Measurements from ENCODE around the gene EFHC1. TPM values are rescaled to one million over a fixed set of nuclear protein-coding genes. Genes with fewer than 3 reads are reported as not detected.
A peak's percentile ranks its signal among the peaks of the same experiment; 100 is the strongest.

Gene EFHC1
- total and polyA plus RNA-seq, 3 donors from 2014 or later: 41.8 to 133 (median 62.9) TPM

GRCh38 chr6:52417675-52418111 lies 2.4 kb upstream of the EFHC1 start:
- no peak overlapping the region for H3K27ac ChIP-seq
- 75 to 84% methylated on average over 5 of the region's 5 CpGs for WGBS, 2 donors

GRCh38 chr6:52418606-52419005 lies 1.5 kb upstream of the EFHC1 start:
- Histone ChIP-seq H3K27ac (no peak overlapping the region), H3K27me3 (no peaks in the 10 kb centered on the region), H3K4me1 (no peaks in the 10 kb centered on the region), H3K36me3 (ENCODE audit: low read depth, missing control alignments) (no peaks in the 10 kb centered on the region), H3K4me3 (no peak overlapping the region), H3K9me3 (no peaks in the 10 kb centered on the region)
- 75 to 80% methylated on average over 2 of the region's 2 CpGs for WGBS, 2 donors
- no peak for DNase-seq
- intact Hi-C loops (cut with DNase I; ENCODE audit: low total_unique reads): loop anchor here (10.0 kb wide), 1 partner anchor 176 kb away; no protein-coding TSS in a partner anchor
- TF ChIP-seq, protein P1, sequence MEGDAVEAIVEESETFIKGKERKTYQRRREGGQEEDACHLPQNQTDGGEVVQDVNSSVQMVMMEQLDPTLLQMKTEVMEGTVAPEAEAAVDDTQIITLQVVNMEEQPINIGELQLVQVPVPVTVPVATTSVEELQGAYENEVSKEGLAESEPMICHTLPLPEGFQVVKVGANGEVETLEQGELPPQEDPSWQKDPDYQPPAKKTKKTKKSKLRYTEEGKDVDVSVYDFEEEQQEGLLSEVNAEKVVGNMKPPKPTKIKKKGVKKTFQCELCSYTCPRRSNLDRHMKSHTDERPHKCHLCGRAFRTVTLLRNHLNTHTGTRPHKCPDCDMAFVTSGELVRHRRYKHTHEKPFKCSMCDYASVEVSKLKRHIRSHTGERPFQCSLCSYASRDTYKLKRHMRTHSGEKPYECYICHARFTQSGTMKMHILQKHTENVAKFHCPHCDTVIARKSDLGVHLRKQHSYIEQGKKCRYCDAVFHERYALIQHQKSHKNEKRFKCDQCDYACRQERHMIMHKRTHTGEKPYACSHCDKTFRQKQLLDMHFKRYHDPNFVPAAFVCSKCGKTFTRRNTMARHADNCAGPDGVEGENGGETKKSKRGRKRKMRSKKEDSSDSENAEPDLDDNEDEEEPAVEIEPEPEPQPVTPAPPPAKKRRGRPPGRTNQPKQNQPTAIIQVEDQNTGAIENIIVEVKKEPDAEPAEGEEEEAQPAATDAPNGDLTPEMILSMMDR (IDR thresholded peaks at IDR 0.05): no peak
- TF ChIP-seq POLR2A (IDR thresholded peaks at IDR 0.05): no peak

More at GRCh38 chr6:52417675-52418111, 2.4 kb upstream of the EFHC1 start:
- TF ChIP-seq POLR2A (IDR thresholded peaks at IDR 0.05): no peak
- TF ChIP-seq, protein P1 (IDR thresholded peaks at IDR 0.05): no peak
- no peaks in the 10 kb centered on the region for H3K9me3 ChIP-seq
- no peaks in the 10 kb centered on the region for H3K27me3 ChIP-seq
- DNase-seq: no peak
- no peaks in the 10 kb centered on the region for H3K36me3 ChIP-seq (ENCODE audit: low read depth, missing control alignments)
- intact Hi-C loops (cut with DNase I; ENCODE audit: low total_unique reads): loop anchor here (2.0 to 10.0 kb wide), 2 partner anchors 177 to 243 kb away; no protein-coding TSS in a partner anchor
- no peak overlapping the region for H3K4me3 ChIP-seq
- H3K4me1 ChIP-seq: no peaks in the 10 kb centered on the region

- H3K4me1 ChIP-seq: no peaks in the 10 kb centered on the region
- intact Hi-C loops (cut with DNase I; ENCODE audit: low total_unique reads): loop anchor here (10.0 kb wide), 1 partner anchor 154 kb away; the partner anchor contains the start of gene TRAM2
- H3K9me3 ChIP-seq: no peaks in the 10 kb centered on the region
- WGBS, 2 donors: 2 to 4% methylated on average over 21 of the region's 21 CpGs
- TF ChIP-seq POLR2A (IDR thresholded peaks at IDR 0.05): no peak
- TF ChIP-seq, protein P1 (IDR thresholded peaks at IDR 0.05): no peak
- peak overlapping the region; percentile 67 to 74 for H3K4me3 ChIP-seq
- no peaks in the 10 kb centered on the region for H3K27me3 ChIP-seq
- H3K36me3 ChIP-seq (ENCODE audit: low read depth, missing control alignments): no peaks in the 10 kb centered on the region
- DNase-seq: peak; percentile 65
- peak overlapping the region; percentile 21 to 86 for H3K27ac ChIP-seq
Measured at GRCh38 chr6:52420668-52421358, 671 bp downstream of the EFHC1 start.

GRCh38 chr6:52422156-52422555 lies 2.0 kb downstream of the EFHC1 start:
- H3K27me3 ChIP-seq: no peaks in the 10 kb centered on the region
- no peak overlapping the region for H3K4me3 ChIP-seq
- TF ChIP-seq, protein P1 (IDR thresholded peaks at IDR 0.05): no peak
- no peak for TF ChIP-seq POLR2A (IDR thresholded peaks at IDR 0.05)
- no peak overlapping the region for H3K27ac ChIP-seq
- H3K9me3 ChIP-seq: no peaks in the 10 kb centered on the region
- no peaks in the 10 kb centered on the region for H3K4me1 ChIP-seq
- no peak for DNase-seq
- WGBS, 2 donors: 85 to 93% methylated on average over 2 of the region's 2 CpGs
- intact Hi-C loops (cut with DNase I; ENCODE audit: low total_unique reads): loop anchor here (10.0 kb wide), 1 partner anchor 153 kb away; the partner anchor contains the start of gene TRAM2
- no peaks in the 10 kb centered on the region for H3K36me3 ChIP-seq (ENCODE audit: low read depth, missing control alignments)
